Measurements from ENCODE around the gene TRIM44. TPM values are rescaled to one million over a fixed set of nuclear protein-coding genes. Genes with fewer than 3 reads are reported as not detected.

TRIM44 gene
- total RNA-seq, 2 experiments from 2014 or later = 11.3 to 19.9 TPM

DNA sequence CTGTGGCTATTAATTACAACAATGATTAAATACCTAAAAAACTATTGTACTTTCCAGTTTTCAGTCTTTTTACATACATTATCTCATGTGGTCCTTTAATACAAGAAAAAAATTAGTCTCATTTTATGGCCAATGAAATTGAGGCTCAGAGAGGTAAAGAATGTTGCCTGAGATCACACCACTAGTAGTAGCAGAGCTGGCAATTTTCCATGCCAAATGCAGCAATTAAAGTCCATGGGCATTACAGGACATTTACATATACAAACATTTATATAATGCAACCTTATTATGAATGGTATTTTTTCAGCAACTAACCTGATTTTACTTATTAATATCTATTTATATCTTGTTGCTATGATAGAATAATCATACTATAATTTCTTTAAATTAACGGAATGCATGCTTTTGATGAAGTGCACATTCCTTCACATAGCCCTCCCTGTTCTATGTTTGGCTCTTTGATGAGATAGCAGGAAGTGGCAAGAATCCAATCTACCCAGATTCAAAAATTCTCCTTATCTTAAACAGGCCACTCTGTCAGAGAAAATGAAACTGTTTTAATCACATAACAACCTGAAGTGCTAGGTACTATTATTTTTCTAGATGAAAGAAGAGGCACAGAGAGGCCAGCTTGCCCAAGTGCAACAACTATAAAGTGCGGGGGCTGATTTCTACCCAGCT, 160.4 kb downstream of the TRIM44 start:
- intact Hi-C loops (cut with micrococcal nuclease; ENCODE audit: unreplicated experiment) = loop anchor here (2.0 kb wide), 1 partner anchor 206 kb away; no protein-coding TSS in a partner anchor
- POLR2A ChIA-PET = no interaction called here
- no peak overlapping the region for H3K27ac ChIP-seq (ENCODE audit: low read depth, low read length, poor library complexity, severe bottlenecking)
- no peaks in the 10 kb centered on the region for H4K20me1 ChIP-seq (ENCODE audit: insufficient read depth, low read length)
- CTCF ChIA-PET (ENCODE audit: unreplicated experiment) = interaction anchor here (0.8 kb wide), 1 partner anchor 13 kb away, joined by 3 read pairs; no protein-coding TSS in a partner anchor
- BruUV-seq (replicated peaks) = no TSS peak
- H2AFZ ChIP-seq (ENCODE audit: low read length) = no peak overlapping the region
- no peaks in the 10 kb centered on the region for H3K9me2 ChIP-seq (ENCODE audit: insufficient read depth, low read length)
- TF ChIP-seq, protein P1, sequence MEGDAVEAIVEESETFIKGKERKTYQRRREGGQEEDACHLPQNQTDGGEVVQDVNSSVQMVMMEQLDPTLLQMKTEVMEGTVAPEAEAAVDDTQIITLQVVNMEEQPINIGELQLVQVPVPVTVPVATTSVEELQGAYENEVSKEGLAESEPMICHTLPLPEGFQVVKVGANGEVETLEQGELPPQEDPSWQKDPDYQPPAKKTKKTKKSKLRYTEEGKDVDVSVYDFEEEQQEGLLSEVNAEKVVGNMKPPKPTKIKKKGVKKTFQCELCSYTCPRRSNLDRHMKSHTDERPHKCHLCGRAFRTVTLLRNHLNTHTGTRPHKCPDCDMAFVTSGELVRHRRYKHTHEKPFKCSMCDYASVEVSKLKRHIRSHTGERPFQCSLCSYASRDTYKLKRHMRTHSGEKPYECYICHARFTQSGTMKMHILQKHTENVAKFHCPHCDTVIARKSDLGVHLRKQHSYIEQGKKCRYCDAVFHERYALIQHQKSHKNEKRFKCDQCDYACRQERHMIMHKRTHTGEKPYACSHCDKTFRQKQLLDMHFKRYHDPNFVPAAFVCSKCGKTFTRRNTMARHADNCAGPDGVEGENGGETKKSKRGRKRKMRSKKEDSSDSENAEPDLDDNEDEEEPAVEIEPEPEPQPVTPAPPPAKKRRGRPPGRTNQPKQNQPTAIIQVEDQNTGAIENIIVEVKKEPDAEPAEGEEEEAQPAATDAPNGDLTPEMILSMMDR (conservative IDR thresholded peaks at IDR 0.05; ENCODE audit: low read length) = no peak
- TF ChIP-seq EZH2phosphoT487 (IDR thresholded peaks at IDR 0.05; ENCODE audit: borderline replicate concordance, low read depth, low read length) = no peak
- H3K36me3 ChIP-seq (ENCODE audit: insufficient read depth, low read length) = no peaks in the 10 kb centered on the region
- no peaks in the 10 kb centered on the region for H3K79me2 ChIP-seq (ENCODE audit: insufficient read depth, low read depth, low read length)
- H3K4me2 ChIP-seq (ENCODE audit: low read length) = no peak overlapping the region
- no peak overlapping the region for H3K4me3 ChIP-seq (ENCODE audit: low read depth, low read length, poor library complexity, severe bottlenecking)
- no peak for DNase-seq (ENCODE audit: low spot score)
- H3K4me1 ChIP-seq (ENCODE audit: insufficient read depth, low read length, poor library complexity, severe bottlenecking) = no peaks in the 10 kb centered on the region
- no peaks in the 10 kb centered on the region for H3K9me3 ChIP-seq (ENCODE audit: low read length)

GRCh38 chr11:35823742-35824298, 161.2 kb downstream of the TRIM44 start:
- no peak for DNase-seq (ENCODE audit: low spot score)
- Histone ChIP-seq H3K4me2 (ENCODE audit: low read length) (no peak overlapping the region), H2AFZ (ENCODE audit: low read length) (no peak overlapping the region), H3K4me3 (ENCODE audit: low read depth, low read length, poor library complexity, severe bottlenecking) (no peak overlapping the region), H3K9me2 (ENCODE audit: insufficient read depth, low read length) (no peaks in the 10 kb centered on the region), H3K36me3 (ENCODE audit: insufficient read depth, low read length) (no peaks in the 10 kb centered on the region), H3K9me3 (ENCODE audit: low read length) (no peaks in the 10 kb centered on the region), H3K79me2 (ENCODE audit: insufficient read depth, low read depth, low read length) (no peaks in the 10 kb centered on the region), H4K20me1 (ENCODE audit: insufficient read depth, low read length) (no peaks in the 10 kb centered on the region), H3K4me1 (ENCODE audit: insufficient read depth, low read length, poor library complexity, severe bottlenecking) (no peaks in the 10 kb centered on the region), H3K27ac (ENCODE audit: low read depth, low read length, poor library complexity, severe bottlenecking) (no peak overlapping the region)
- BruUV-seq (replicated peaks) = no TSS peak
- ChIA-PET CTCF (ENCODE audit: unreplicated experiment) (no interaction called here), POLR2A (interaction anchor here (0.7 kb wide), 1 partner anchor 20 kb away, joined by 3 read pairs; no protein-coding TSS in a partner anchor)
- intact Hi-C loops (cut with micrococcal nuclease; ENCODE audit: unreplicated experiment) = loop anchor here (2.0 kb wide), 1 partner anchor 207 kb away; no protein-coding TSS in a partner anchor
- no peak for TF ChIP-seq EZH2phosphoT487 (IDR thresholded peaks at IDR 0.05; ENCODE audit: borderline replicate concordance, low read depth, low read length)
- TF ChIP-seq, protein P1 (conservative IDR thresholded peaks at IDR 0.05; ENCODE audit: low read length) = no peak

DNA sequence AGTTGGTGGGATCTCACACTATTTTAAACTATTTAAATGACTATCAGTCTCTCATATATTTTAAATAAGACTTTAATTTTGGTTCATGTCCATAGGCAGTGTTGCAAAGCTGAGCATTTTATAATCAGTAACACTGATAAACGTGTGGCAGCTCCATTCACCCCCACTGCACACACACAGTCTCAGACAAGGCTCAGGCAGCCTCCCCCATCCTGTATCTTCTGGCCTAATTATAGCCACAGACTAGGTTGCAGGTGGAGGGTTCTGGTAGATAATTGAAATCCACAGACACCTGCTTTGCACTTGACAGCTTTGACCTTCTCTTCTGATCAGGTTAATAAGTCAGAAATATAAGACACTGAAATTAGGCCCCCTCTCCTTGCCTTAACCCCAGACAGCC, 162.8 kb downstream of the TRIM44 start:
- TF ChIP-seq EZH2phosphoT487 (IDR thresholded peaks at IDR 0.05; ENCODE audit: borderline replicate concordance, low read depth, low read length) = no peak
- TF ChIP-seq, protein P1 (conservative IDR thresholded peaks at IDR 0.05; ENCODE audit: low read length) = no peak
- ChIA-PET POLR2A (no interaction called here), CTCF (ENCODE audit: unreplicated experiment) (no interaction called here)
- Histone ChIP-seq H3K27ac (ENCODE audit: low read depth, low read length, poor library complexity, severe bottlenecking) (no peak overlapping the region), H3K9me3 (ENCODE audit: low read length) (no peaks in the 10 kb centered on the region), H4K20me1 (ENCODE audit: insufficient read depth, low read length) (no peaks in the 10 kb centered on the region), H3K4me3 (ENCODE audit: low read depth, low read length, poor library complexity, severe bottlenecking) (no peak overlapping the region), H2AFZ (ENCODE audit: low read length) (no peak overlapping the region), H3K36me3 (ENCODE audit: insufficient read depth, low read length) (no peaks in the 10 kb centered on the region), H3K4me2 (ENCODE audit: low read length) (no peak overlapping the region), H3K79me2 (ENCODE audit: insufficient read depth, low read depth, low read length) (no peaks in the 10 kb centered on the region), H3K9me2 (ENCODE audit: insufficient read depth, low read length) (no peaks in the 10 kb centered on the region), H3K4me1 (ENCODE audit: insufficient read depth, low read length, poor library complexity, severe bottlenecking) (no peaks in the 10 kb centered on the region)
- BruUV-seq (replicated peaks) = no TSS peak
- DNase-seq (ENCODE audit: low spot score) = no peak
- intact Hi-C loops (cut with micrococcal nuclease; ENCODE audit: unreplicated experiment) = no loop called here
